KMS-11 (cell line): ENCODE measurements around the gene FXYD2.
A peak's percentile ranks its signal among the peaks of the same experiment; 100 is the strongest.

Experiments used
- H2AFZ ChIP-seq: fragments of 200-600 bp; sonication (generic); 2 replicates; pipeline ENCODE4 v1.6.1; 2016; ENCODE audit warnings: antibody characterized with exemption, mixed run types, low read depth
- H3K27ac ChIP-seq: fragments of 200-600 bp; sonication (generic); 2 replicates; pipeline ENCODE4 v1.6.1; 2016; ENCODE audit warnings: mild to moderate bottlenecking, mixed run types
- H3K27me3 ChIP-seq: fragments of 200-600 bp; sonication (generic); 2 replicates; pipeline ENCODE4 v1.6.1; 2017; ENCODE audit warnings: mild to moderate bottlenecking, low read depth, mixed run types, moderate library complexity; ENCODE audit not compliant: insufficient read depth
- H3K36me3 ChIP-seq: fragments of 200-600 bp; sonication (generic); 2 replicates; pipeline ENCODE4 v1.6.1; 2017; ENCODE audit warnings: mild to moderate bottlenecking, mixed run types; ENCODE audit not compliant: insufficient read depth
- H3K4me1 ChIP-seq: fragments of 200-600 bp; sonication (generic); 2 replicates; pipeline ENCODE4 v1.6.1; 2016; ENCODE audit warnings: mild to moderate bottlenecking, low read depth, mixed run types; ENCODE audit not compliant: poor library complexity, severe bottlenecking
- H3K4me2 ChIP-seq: fragments of 200-600 bp; sonication (generic); 2 replicates; pipeline ENCODE4 v1.7.0; 2016; ENCODE audit warnings: mild to moderate bottlenecking, mixed run types
- H3K4me3 ChIP-seq: fragments of 200-600 bp; sonication (generic); IDR thresholded peaks from 2 replicates; pipeline ENCODE4 v1.6.1; 2017; ENCODE audit warnings: low read depth, low read length, mixed read lengths; ENCODE audit not compliant: insufficient read depth
- H3K79me2 ChIP-seq: fragments of 200-600 bp; sonication (generic); 2 replicates; pipeline ENCODE4 v1.6.1; 2016; ENCODE audit warnings: low read depth, mixed run types; ENCODE audit not compliant: insufficient read depth
- H3K9ac ChIP-seq: fragments of 200-600 bp; sonication (generic); 2 replicates; pipeline ENCODE4 v1.6.1; 2016; ENCODE audit warnings: mild to moderate bottlenecking, mixed run types
- H4K20me1 ChIP-seq: fragments of 200-600 bp; sonication (generic); 2 replicates; pipeline ENCODE4 v1.6.1; 2016; ENCODE audit warnings: mild to moderate bottlenecking, mixed run types; ENCODE audit not compliant: insufficient read depth
- CTCF ChIP-seq: fragments of 200-600 bp; sonication (generic); conservative IDR thresholded peaks from 2 replicates; pipeline ENCODE4 v1.6.1; 2017; ENCODE audit warnings: low read depth, mild to moderate bottlenecking, antibody characterized with exemption, low read length, moderate library complexity, mixed read lengths

Gene FXYD2

GRCh38 chr11:117821431-117821830 is 3.1 kb downstream of the FXYD2 start:
- Histone ChIP-seq H3K27me3 (no peaks in the 10 kb centered on the region), H3K4me2 (no peak overlapping the region), H3K4me1 (peaks cover 20% of the 10 kb centered on the region), H3K9ac (no peak overlapping the region), H3K79me2 (no peaks in the 10 kb centered on the region), H2AFZ (no peak overlapping the region), H3K27ac (no peak overlapping the region), H4K20me1 (no peaks in the 10 kb centered on the region), H3K4me3 (no peak overlapping the region), H3K36me3 (no peaks in the 10 kb centered on the region)
- no peak for TF ChIP-seq CTCF

GRCh38 chr11:117820516-117820915 is 4.0 kb downstream of the FXYD2 start:
- no peak overlapping the region for H3K27ac ChIP-seq
- no peaks in the 10 kb centered on the region for H3K27me3 ChIP-seq
- H3K4me3 ChIP-seq: no peak overlapping the region
- no peaks in the 10 kb centered on the region for H3K36me3 ChIP-seq
- H3K9ac ChIP-seq: no peak overlapping the region
- peaks cover 29% of the 10 kb centered on the region for H3K4me1 ChIP-seq
- no peaks in the 10 kb centered on the region for H4K20me1 ChIP-seq
- no peak overlapping the region for H3K4me2 ChIP-seq
- no peaks in the 10 kb centered on the region for H3K79me2 ChIP-seq
- no peak overlapping the region for H2AFZ ChIP-seq
- TF ChIP-seq CTCF: no peak

- Histone ChIP-seq H3K27me3 (no peaks in the 10 kb centered on the region), H3K27ac (no peak overlapping the region), H3K4me2 (no peak overlapping the region), H4K20me1 (no peaks in the 10 kb centered on the region), H3K79me2 (no peaks in the 10 kb centered on the region), H3K9ac (no peak overlapping the region), H3K4me3 (no peak overlapping the region), H3K36me3 (no peaks in the 10 kb centered on the region), H2AFZ (no peak overlapping the region), H3K4me1 (peaks cover 34% of the 10 kb centered on the region)
- TF ChIP-seq CTCF: no peak
These were observed 4.5 kb downstream of the FXYD2 start for GRCh38 chr11:117820071-117820470.

- H4K20me1 ChIP-seq: no peaks in the 10 kb centered on the region
- H3K4me3 ChIP-seq: no peak overlapping the region
- TF ChIP-seq CTCF: peak; percentile 41; the same call in 1 of the 2 replicates
- no peaks in the 10 kb centered on the region for H3K79me2 ChIP-seq
- no peaks in the 10 kb centered on the region for H3K27me3 ChIP-seq
- H3K4me1 ChIP-seq: peaks cover 41% of the 10 kb centered on the region
- no peak overlapping the region for H3K9ac ChIP-seq
- no peak overlapping the region for H2AFZ ChIP-seq
- H3K36me3 ChIP-seq: no peaks in the 10 kb centered on the region
- H3K27ac ChIP-seq: no peak overlapping the region
- H3K4me2 ChIP-seq: no peak overlapping the region
These were observed 5.2 kb downstream of the FXYD2 start for GRCh38 chr11:117819096-117820040.
